SH-SY5Y (cell line): ENCODE measurements around the gene TIMP1.

Experiments used
- GATA2 ChIP-seq: IDR thresholded peaks from 2 replicates; pipeline ENCODE4 v1.6.1; 2011; ENCODE audit warnings: mild to moderate bottlenecking, low read depth, low read length
- GATA3 ChIP-seq: IDR thresholded peaks from 2 replicates; pipeline ENCODE4 v1.6.1; 2011; ENCODE audit warnings: low read depth, mild to moderate bottlenecking, low read length, moderate library complexity

The TIMP1 gene

GRCh38 chrX:47629419-47630200, 47.4 kb downstream of the TIMP1 start, which contains the start of gene CFP:
CFP (minus strand) TSS chrX:47629930; CDS start chrX:47629844, 86 bp downstream.
- TF ChIP-seq GATA3 (no peak), GATA2 (no peak)

GRCh38 chrX:47631676-47632075, 49.4 kb downstream of the TIMP1 start:
- TF ChIP-seq GATA3 (no peak), GATA2 (no peak)

GRCh38 chrX:47632666-47633065, 50.4 kb downstream of the TIMP1 start:
- no peak for TF ChIP-seq GATA3
- no peak for TF ChIP-seq GATA2

GRCh38 chrX:47633689-47634590, 51.7 kb downstream of the TIMP1 start:
- no peak for TF ChIP-seq GATA2
- no peak for TF ChIP-seq GATA3

- TF ChIP-seq GATA2 (no peak), GATA3 (no peak)
Measured at GRCh38 chrX:47634871-47635575, 52.8 kb downstream of the TIMP1 start.
